ENCODE results near the gene CAMSAP3.

CAMSAP3 gene

DNA sequence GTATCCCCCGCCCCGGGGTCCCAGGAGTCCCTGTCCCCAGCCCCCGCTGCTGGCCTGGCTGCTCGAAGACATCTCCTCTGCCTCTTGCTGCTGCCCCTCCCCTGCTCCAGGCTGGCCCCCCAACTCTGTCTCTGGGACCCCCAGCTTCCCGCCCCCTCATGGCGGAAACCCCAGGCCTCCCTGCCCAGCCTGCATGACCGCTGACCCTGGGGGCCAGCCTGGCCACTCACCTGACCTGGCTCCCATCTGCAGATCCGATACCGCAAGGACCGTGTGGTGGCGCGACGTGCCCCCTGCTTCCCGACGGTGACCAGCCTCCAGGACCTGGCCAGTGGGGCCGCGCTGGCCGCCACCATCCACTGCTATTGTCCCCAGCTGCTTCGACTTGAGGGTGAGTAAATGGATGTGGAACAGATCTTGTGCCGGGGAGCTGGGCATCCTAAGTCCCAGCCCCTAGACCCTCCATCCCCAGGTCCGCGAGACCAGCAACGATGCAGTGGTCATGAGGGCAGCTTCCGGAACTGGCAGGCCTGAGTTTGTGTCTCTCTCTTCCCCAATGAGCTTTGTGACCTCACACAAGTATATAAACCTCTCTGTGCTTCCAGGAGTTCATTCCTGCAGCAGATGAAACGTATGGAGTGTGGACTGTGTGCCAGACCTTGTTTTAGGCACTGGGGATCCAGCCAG, 12.4 kb downstream of the CAMSAP3 start:
- H4K20me1 ChIP-seq (ENCODE audit: insufficient read depth, low read length) = no peaks in the 10 kb centered on the region
- no peaks in the 10 kb centered on the region for H3K79me2 ChIP-seq (ENCODE audit: low read length)
- no peaks in the 10 kb centered on the region for H3K9me3 ChIP-seq (replicated peaks; ENCODE audit: insufficient read depth, low read length)
- no peaks in the 10 kb centered on the region for H3F3A ChIP-seq (ENCODE audit: insufficient read depth, low read length)
- H3K9me2 ChIP-seq (replicated peaks; ENCODE audit: insufficient read depth, low read length) = no peaks in the 10 kb centered on the region
- no peak overlapping the region for H3K4me3 ChIP-seq (ENCODE audit: low read length)
- H2AFZ ChIP-seq (ENCODE audit: low read length) = no peak overlapping the region
- H3K36me3 ChIP-seq (replicated peaks; ENCODE audit: insufficient read depth, low read length) = no peaks in the 10 kb centered on the region
- peaks cover 79% of the 10 kb centered on the region for H3K27me3 ChIP-seq (replicated peaks; ENCODE audit: insufficient read depth, low read length)
- no peak overlapping the region for H3K4me2 ChIP-seq (ENCODE audit: low read depth, low read length)
- no peak for TF ChIP-seq EZH2 (optimal IDR thresholded peaks at IDR 0.05; ENCODE audit: low read depth, low read length)
- TF ChIP-seq CTCF (IDR thresholded peaks at IDR 0.05; ENCODE audit: low read length) = no peak
- TF ChIP-seq EZH2phosphoT487 (IDR thresholded peaks at IDR 0.05; ENCODE audit: low read length) = no peak
- H3K27ac ChIP-seq (ENCODE audit: low read length) = no peak overlapping the region
- no peak overlapping the region for H3K9ac ChIP-seq (ENCODE audit: low read length)
- DNase-seq = no peak
- no peaks in the 10 kb centered on the region for H3K4me1 ChIP-seq (ENCODE audit: low read length)

DNA sequence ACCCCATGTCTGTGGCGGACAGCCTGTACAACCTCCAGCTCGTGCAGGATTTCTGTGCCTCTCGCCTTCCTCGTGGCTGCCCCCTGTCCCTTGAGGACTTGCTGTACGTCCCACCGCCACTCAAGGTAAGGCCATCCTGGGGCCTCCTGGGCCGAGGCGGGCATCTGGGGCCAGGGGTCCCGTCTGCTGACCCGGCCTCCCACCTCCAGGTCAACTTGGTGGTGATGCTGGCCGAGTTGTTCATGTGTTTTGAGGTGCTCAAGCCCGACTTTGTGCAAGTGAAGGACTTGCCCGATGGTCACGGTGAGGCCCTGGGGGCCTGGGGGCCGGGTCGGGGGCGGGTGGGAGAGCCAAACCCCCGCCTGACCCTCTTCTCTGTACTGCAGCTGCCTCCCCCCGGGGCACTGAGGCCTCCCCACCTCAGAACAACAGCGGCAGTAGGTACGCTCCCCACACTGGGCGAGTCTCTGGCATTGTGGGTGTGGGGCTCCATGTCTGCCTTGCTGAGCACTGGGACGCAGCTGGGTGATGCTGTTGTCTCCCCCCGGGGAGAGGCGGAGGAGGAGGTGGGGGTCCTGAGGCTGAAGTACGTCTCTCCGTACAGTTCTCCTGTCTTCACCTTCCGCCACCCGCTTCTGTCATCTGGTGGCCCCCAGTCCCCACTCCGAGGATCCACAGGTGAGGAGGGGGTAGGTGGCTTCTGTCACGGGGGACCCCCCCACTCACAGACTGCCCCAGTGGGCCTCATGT, 15.0 kb downstream of the CAMSAP3 start:
- Histone ChIP-seq H3K27me3 (replicated peaks; ENCODE audit: insufficient read depth, low read length) (peaks cover 69% of the 10 kb centered on the region), H3K36me3 (replicated peaks; ENCODE audit: insufficient read depth, low read length) (no peaks in the 10 kb centered on the region), H3K9ac (ENCODE audit: low read length) (no peak overlapping the region), H3K9me3 (replicated peaks; ENCODE audit: insufficient read depth, low read length) (no peaks in the 10 kb centered on the region), H3K9me2 (replicated peaks; ENCODE audit: insufficient read depth, low read length) (no peaks in the 10 kb centered on the region), H3K27ac (ENCODE audit: low read length) (no peak overlapping the region), H3K4me2 (ENCODE audit: low read depth, low read length) (no peak overlapping the region), H4K20me1 (ENCODE audit: insufficient read depth, low read length) (no peaks in the 10 kb centered on the region), H3F3A (ENCODE audit: insufficient read depth, low read length) (no peaks in the 10 kb centered on the region), H3K4me1 (ENCODE audit: low read length) (no peaks in the 10 kb centered on the region), H3K4me3 (ENCODE audit: low read length) (no peak overlapping the region), H3K79me2 (ENCODE audit: low read length) (no peaks in the 10 kb centered on the region), H2AFZ (ENCODE audit: low read length) (no peak overlapping the region)
- no peak for TF ChIP-seq CTCF (IDR thresholded peaks at IDR 0.05; ENCODE audit: low read length)
- no peak for DNase-seq

GRCh38 chr19:7611541-7612279, 16.0 kb downstream of the CAMSAP3 start:
- no peak overlapping the region for H3K4me2 ChIP-seq (ENCODE audit: low read depth, low read length)
- H4K20me1 ChIP-seq (ENCODE audit: insufficient read depth, low read length) = no peaks in the 10 kb centered on the region
- H3K27me3 ChIP-seq (replicated peaks; ENCODE audit: insufficient read depth, low read length) = peaks cover 69% of the 10 kb centered on the region
- no peaks in the 10 kb centered on the region for H3K36me3 ChIP-seq (replicated peaks; ENCODE audit: insufficient read depth, low read length)
- no peaks in the 10 kb centered on the region for H3K9me2 ChIP-seq (replicated peaks; ENCODE audit: insufficient read depth, low read length)
- no peak for DNase-seq
- no peak overlapping the region for H3K4me3 ChIP-seq (ENCODE audit: low read length)
- no peak for TF ChIP-seq EZH2phosphoT487 (IDR thresholded peaks at IDR 0.05; ENCODE audit: low read length)
- TF ChIP-seq EZH2 (optimal IDR thresholded peaks at IDR 0.05; ENCODE audit: low read depth, low read length) = no peak
- TF ChIP-seq CTCF (IDR thresholded peaks at IDR 0.05; ENCODE audit: low read length) = no peak
- H3F3A ChIP-seq (ENCODE audit: insufficient read depth, low read length) = no peaks in the 10 kb centered on the region
- no peaks in the 10 kb centered on the region for H3K79me2 ChIP-seq (ENCODE audit: low read length)
- H3K4me1 ChIP-seq (ENCODE audit: low read length) = no peaks in the 10 kb centered on the region
- H3K9ac ChIP-seq (ENCODE audit: low read length) = no peak overlapping the region
- no peak overlapping the region for H3K27ac ChIP-seq (ENCODE audit: low read length)
- no peak overlapping the region for H2AFZ ChIP-seq (ENCODE audit: low read length)
- no peaks in the 10 kb centered on the region for H3K9me3 ChIP-seq (replicated peaks; ENCODE audit: insufficient read depth, low read length)

All from MM.1S (cell line).